ENCODE data around the gene EPAS1. TPM values are rescaled to one million over a fixed set of nuclear protein-coding genes. Genes with fewer than 3 reads are reported as not detected.

EPAS1 gene
- total RNA-seq, 1 experiment from 2014 or later = 14.8 TPM

- DNase-seq (ENCODE audit: low read depth) = no peak
These were observed 3.2 kb downstream of the EPAS1 start for GRCh38 chr2:46300406-46300832.

GRCh38 chr2:46302005-46302695 is 4.9 kb downstream of the EPAS1 start:
- no peak for DNase-seq (ENCODE audit: low read depth)

GRCh38 chr2:46303233-46303632 is 6.0 kb downstream of the EPAS1 start:
- no peak for DNase-seq (ENCODE audit: low read depth)

- no peak for DNase-seq (ENCODE audit: low read depth)
These were observed 6.6 kb downstream of the EPAS1 start for GRCh38 chr2:46303822-46304221.

- DNase-seq (ENCODE audit: low read depth) = no peak
These were observed 7.4 kb downstream of the EPAS1 start for GRCh38 chr2:46304635-46305034.

GRCh38 chr2:46305187-46305586 is 8.0 kb downstream of the EPAS1 start:
- DNase-seq (ENCODE audit: low read depth) = no peak

- no peak for DNase-seq (ENCODE audit: low read depth)
These were observed 8.6 kb downstream of the EPAS1 start for GRCh38 chr2:46305767-46306166.

GRCh38 chr2:46306330-46306751 is 9.1 kb downstream of the EPAS1 start:
- no peak for DNase-seq (ENCODE audit: low read depth)

- DNase-seq (ENCODE audit: low read depth) = no peak
These were observed 9.9 kb downstream of the EPAS1 start for GRCh38 chr2:46306988-46307655.

GRCh38 chr2:46308081-46308480 is 10.9 kb downstream of the EPAS1 start:
- DNase-seq (ENCODE audit: low read depth) = no peak

GRCh38 chr2:46308629-46309028 is 11.4 kb downstream of the EPAS1 start:
- DNase-seq (ENCODE audit: low read depth) = no peak

- DNase-seq (ENCODE audit: low read depth) = no peak
These were observed 12.1 kb downstream of the EPAS1 start for GRCh38 chr2:46309052-46309953.

GRCh38 chr2:46310446-46310845 is 13.2 kb downstream of the EPAS1 start:
- DNase-seq (ENCODE audit: low read depth) = no peak

- DNase-seq (ENCODE audit: low read depth) = no peak
These were observed 14.5 kb downstream of the EPAS1 start for GRCh38 chr2:46311651-46312223.

- DNase-seq (ENCODE audit: low read depth) = no peak
These were observed 15.9 kb downstream of the EPAS1 start for GRCh38 chr2:46313063-46313462.

GRCh38 chr2:46314065-46314835 is 17.0 kb downstream of the EPAS1 start:
- no peak for DNase-seq (ENCODE audit: low read depth)

GRCh38 chr2:46315103-46315890 is 18.1 kb downstream of the EPAS1 start:
- peak; percentile 90 for DNase-seq (ENCODE audit: low read depth)

- no peak for DNase-seq (ENCODE audit: low read depth)
These were observed 19.9 kb downstream of the EPAS1 start for GRCh38 chr2:46317094-46317486.

- no peak for DNase-seq (ENCODE audit: low read depth)
These were observed 21.6 kb downstream of the EPAS1 start for GRCh38 chr2:46318579-46319460.
